ENCODE measurements around the gene KRT2.

DNA sequence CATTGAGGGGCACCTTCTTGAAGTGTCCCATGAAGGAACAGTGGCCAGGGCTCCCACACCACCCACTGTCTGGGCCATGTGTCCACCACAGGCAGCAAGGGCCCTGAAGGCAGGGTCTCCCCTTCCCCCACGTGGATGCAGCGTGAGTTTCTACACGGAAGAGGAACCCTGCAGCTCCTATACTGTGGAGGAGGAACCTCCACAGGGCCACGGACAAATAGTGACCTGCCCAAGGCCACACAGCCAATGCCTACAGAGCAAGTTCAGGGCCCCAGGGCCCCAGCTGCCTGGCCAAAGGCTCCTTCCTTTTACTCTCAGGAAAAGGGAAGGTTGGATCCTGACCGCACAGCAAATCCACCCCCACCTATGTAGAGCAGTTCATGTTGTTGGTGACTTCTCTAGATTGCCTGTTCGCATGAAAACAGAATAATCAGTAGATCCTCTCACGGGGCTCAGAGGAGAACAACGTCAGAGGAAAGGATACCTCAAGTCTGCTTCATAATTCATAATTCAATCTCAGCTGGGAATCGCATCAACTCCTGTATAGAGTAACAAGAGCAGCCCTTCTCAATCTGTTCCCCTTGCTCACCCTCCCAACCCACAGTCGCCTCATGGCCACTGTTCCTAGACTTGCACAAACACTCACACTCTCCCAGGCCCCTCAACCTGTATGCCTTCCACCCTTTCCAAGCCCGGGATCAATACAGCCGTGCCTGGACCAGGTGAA, 22.6 kb downstream of the KRT2 start:
- TF ChIP-seq CTCF (IDR thresholded peaks at IDR 0.05) (no peak), POLR2A (IDR thresholded peaks at IDR 0.05; ENCODE audit: low read depth) (no peak), EP300 (IDR thresholded peaks at IDR 0.05) (no peak)

Data from esophagus muscularis mucosa (tissue), 4 donors.